Keratinocyte (primary cell): ENCODE data around the gene KLHL10. TPM values are rescaled to one million over a fixed set of nuclear protein-coding genes. Genes with fewer than 3 reads are reported as not detected.

Source experiments
- DNase-seq: peaks from one replicate; pipeline ENCODE4 v3.0.0-alpha.2; 2011; ENCODE audit warnings: low read depth, missing footprints, low spot score
- FAIRE-seq: peaks from 2 replicates; lab custom pipeline; 2011; peaks lifted over from hg19 to GRCh38; lab: Jason Lieb, UNC
- H2AFZ ChIP-seq: 2 replicates; pipeline ENCODE4 v1.6.0; 2012; ENCODE audit warnings: low read length, control low read depth, inconsistent platforms; ENCODE audit not compliant: control insufficient read depth
- H3K27ac ChIP-seq: 2 replicates; pipeline ENCODE4 v1.5.1; 2011; ENCODE audit warnings: low read length; ENCODE audit not compliant: control insufficient read depth, insufficient read depth
- H3K27me3 ChIP-seq: 3 replicates; pipeline ENCODE4 v1.6.0; 2011; ENCODE audit warnings: low read length; ENCODE audit not compliant: control insufficient read depth, insufficient read depth; ENCODE audit errors: extremely low read depth
- H3K36me3 ChIP-seq, 2 experiments: 2 replicates in 1 of 2; 3 replicates in 1 of 2; pipeline ENCODE4 v1.5.1; 2011; ENCODE audit warnings: low read length in 2 of 2, mild to moderate bottlenecking in 1 of 2; ENCODE audit not compliant: control insufficient read depth in 2 of 2, insufficient read depth in 2 of 2; ENCODE audit errors: extremely low read depth in 1 of 2
- H3K4me1 ChIP-seq: 3 replicates; pipeline ENCODE4 v1.5.1; 2011; ENCODE audit warnings: low read length; ENCODE audit not compliant: control insufficient read depth, insufficient read depth; ENCODE audit errors: extremely low read depth
- H3K4me2 ChIP-seq: 3 replicates; pipeline ENCODE4 v1.6.0; 2011; ENCODE audit warnings: low read depth, low read length; ENCODE audit not compliant: control insufficient read depth, insufficient read depth; ENCODE audit errors: extremely low read depth
- H3K4me3 ChIP-seq, 3 experiments: fragments of 200-600 bp in 1 of 3; sonication (generic) in 1 of 3; 2 replicates in 2 of 3; 3 replicates in 1 of 3; pipeline ENCODE4 v1.5.1; 2011 to 2016; ENCODE audit warnings: low read length in 3 of 3, mild to moderate bottlenecking in 3 of 3, control low read depth in 2 of 3, inconsistent platforms in 1 of 3, low read depth in 1 of 3, mixed read lengths in 1 of 3, mixed run types in 1 of 3, moderate library complexity in 1 of 3; ENCODE audit not compliant: control insufficient read depth in 2 of 3, insufficient read depth in 2 of 3; ENCODE audit errors: extremely low read depth in 1 of 3
- H3K79me2 ChIP-seq: 2 replicates; pipeline ENCODE4 v1.6.0; 2012; ENCODE audit warnings: low read length; ENCODE audit not compliant: control insufficient read depth, insufficient read depth
- H3K9ac ChIP-seq: 3 replicates; pipeline ENCODE4 v1.6.0; 2011; ENCODE audit warnings: low read length; ENCODE audit not compliant: control insufficient read depth, insufficient read depth; ENCODE audit errors: extremely low read depth
- H3K9me1 ChIP-seq: 3 replicates; pipeline ENCODE4 v1.6.0; 2011; ENCODE audit warnings: low read length; ENCODE audit not compliant: control insufficient read depth, insufficient read depth; ENCODE audit errors: extremely low read depth
- H3K9me3 ChIP-seq: 2 replicates; pipeline ENCODE4 v1.5.1; 2012; ENCODE audit warnings: low read depth, low read length; ENCODE audit not compliant: control insufficient read depth
- H4K20me1 ChIP-seq: 3 replicates; pipeline ENCODE4 v1.6.0; 2011; ENCODE audit warnings: low read length; ENCODE audit not compliant: control insufficient read depth, insufficient read depth; ENCODE audit errors: extremely low read depth
- CTCF ChIP-seq, 3 experiments: IDR thresholded peaks in 1 of 3; conservative IDR thresholded peaks in 1 of 3; optimal IDR thresholded peaks in 1 of 3; 2 replicates in 2 of 3; 3 replicates in 1 of 3; pipeline versions ENCODE3 to v1.5.1; 2011; ENCODE audit warnings: low read length in 3 of 3, mild to moderate bottlenecking in 3 of 3, moderate library complexity in 2 of 3, control low read depth in 1 of 3, inconsistent platforms in 1 of 3; ENCODE audit not compliant: insufficient read depth in 2 of 3; ENCODE audit errors: extremely low read depth in 1 of 3
- EZH2 ChIP-seq: IDR thresholded peaks from one replicate; pipeline ENCODE4 v1.6.1; 2012; ENCODE audit warnings: inconsistent platforms, mild to moderate bottlenecking, low read length, moderate library complexity
- dilution Hi-C: fragments of 300-500 bp; cut with MboI; formaldehyde crosslinking; loops from one replicate; pipeline ENCODE4 v1.7.0; 2020; ENCODE audit warnings: low sequenced_read_pairs; ENCODE audit not compliant: extremely low pct_ligation_motif_present
- polyA plus RNA-seq, 5 experiments: library from polyadenylated mRNA; depleted of rRNA in 3 of 5; stranded (reverse) in 3 of 5; stranded (forward) in 1 of 5; unstranded in 1 of 5; fragments of >200 nt; gene quantifications; 1 replicate in 1 of 5; 2 replicates in 3 of 5; 3 replicates in 1 of 5; pipeline versions ENCODE4 v1.2.1 to v1.2.3, GENCODE V29; 2011 to 2012; ENCODE audit warnings: missing spikeins in 2 of 5, low read depth in 1 of 5, low replicate concordance in 1 of 5

Gene KLHL10
- polyA plus RNA-seq, 1 donor (not counting 4 experiments of a cell fraction or from before 2014, with no cell fraction given), result 0.21 TPM

- H2AFZ ChIP-seq, result no peak overlapping the region
Measured at GRCh38 chr17:41891135-41892020, 53.8 kb downstream of the KLHL10 start.

GRCh38 chr17:41892021-41892376 is 54.4 kb downstream of the KLHL10 start:
- H3K36me3 ChIP-seq, result peaks cover 66 to 79% of the 10 kb centered on the region in 2 experiments
- H3K27ac ChIP-seq, result no peak overlapping the region
- dilution Hi-C loops, result no loop called here
- H3K9ac ChIP-seq, result no peak overlapping the region
- H3K9me1 ChIP-seq, result no peaks in the 10 kb centered on the region
- no peaks in the 10 kb centered on the region for H3K9me3 ChIP-seq
- H3K79me2 ChIP-seq, result peaks cover 14% of the 10 kb centered on the region
- no peak for DNase-seq
- peaks cover 10% of the 10 kb centered on the region for H4K20me1 ChIP-seq
- H3K4me2 ChIP-seq, result no peak overlapping the region
- H3K4me1 ChIP-seq, result no peaks in the 10 kb centered on the region
- TF ChIP-seq EZH2 (no peak), CTCF (optimal IDR thresholded peaks at IDR 0.05 in 1 of 3, IDR thresholded peaks at IDR 0.05 in 1 of 3, conservative IDR thresholded peaks at IDR 0.05 in 1 of 3; ENCODE audit: extremely low read depth in 1 of 3, insufficient read depth in 2 of 3, low read length in 3 of 3) (no peak)
- FAIRE-seq, result no peak
- H2AFZ ChIP-seq, result no peak overlapping the region
- H3K27me3 ChIP-seq, result no peaks in the 10 kb centered on the region
- no peak overlapping the region for H3K4me3 ChIP-seq

More at GRCh38 chr17:41891135-41892020, 53.8 kb downstream of the KLHL10 start:
- Histone ChIP-seq H4K20me1 (peaks cover 10% of the 10 kb centered on the region), H3K4me1 (no peaks in the 10 kb centered on the region), H3K36me3 (peaks cover 65 to 77% of the 10 kb centered on the region in 2 experiments), H3K27me3 (no peaks in the 10 kb centered on the region), H3K9me3 (no peaks in the 10 kb centered on the region), H3K9me1 (no peaks in the 10 kb centered on the region), H3K27ac (no peak overlapping the region), H3K4me2 (no peak overlapping the region), H3K79me2 (peaks cover 12% of the 10 kb centered on the region), H3K4me3 (no peak overlapping the region), H3K9ac (no peak overlapping the region)
- FAIRE-seq, result no peak
- dilution Hi-C loops, result no loop called here
- no peak for DNase-seq
- TF ChIP-seq CTCF (optimal IDR thresholded peaks at IDR 0.05 in 1 of 3, IDR thresholded peaks at IDR 0.05 in 1 of 3, conservative IDR thresholded peaks at IDR 0.05 in 1 of 3; ENCODE audit: extremely low read depth in 1 of 3, insufficient read depth in 2 of 3, low read length in 3 of 3), result no peak
- no peak for TF ChIP-seq EZH2
